ENCODE data around the gene SCAPER. TPM values are rescaled to one million over a fixed set of nuclear protein-coding genes. Genes with fewer than 3 reads are reported as not detected.
"Not testable (repeated sequence)": the region's sequence is repeated elsewhere in the genome, so short reads cannot be mapped to it uniquely, and the experiment has no call there.

Gene SCAPER
- total RNA-seq, 1 experiment from 2014 or later = 7.4 TPM

DNA sequence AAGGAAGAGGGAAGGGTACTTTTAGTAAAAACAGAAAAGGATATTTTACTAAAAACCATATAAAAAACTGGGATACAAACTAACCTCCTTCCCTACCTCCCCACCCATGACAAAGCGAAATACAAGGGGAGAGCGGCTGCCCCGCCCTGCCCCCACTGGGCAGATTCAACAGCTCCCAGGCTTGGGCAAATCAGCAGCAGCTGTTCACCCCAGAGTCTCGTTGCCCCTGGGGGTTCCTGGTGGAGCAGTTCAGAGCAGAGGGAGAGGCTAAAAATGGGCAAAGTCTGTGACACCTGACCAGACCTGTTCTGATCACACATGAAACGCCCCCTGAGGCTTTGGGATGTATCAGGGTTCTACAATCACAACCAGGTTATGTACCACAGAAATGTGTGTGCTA is 591.4 kb downstream of the SCAPER start:
- Histone ChIP-seq H3K27ac (ENCODE audit: insufficient read length, low read depth, low read length) (no peak overlapping the region), H3K27me3 (ENCODE audit: insufficient read depth, low read length) (no peaks in the 10 kb centered on the region), H3K56ac (ENCODE audit: insufficient read length, low read depth, low read length) (no peak overlapping the region), H2BK15ac (ENCODE audit: low read depth, low read length) (no peak overlapping the region), H3K79me2 (ENCODE audit: insufficient read depth, low read length) (no peaks in the 10 kb centered on the region), H3K9ac (ENCODE audit: extremely low read depth, insufficient read length, low read length) (no peak overlapping the region), H2BK12ac (ENCODE audit: insufficient read length, low read depth, low read length) (no peak overlapping the region), H4K8ac (replicated peaks; ENCODE audit: insufficient read length, low read depth, low read length) (no peak overlapping the region), H4K5ac (ENCODE audit: insufficient read length, low read depth, low read length) (no peak overlapping the region), H3K18ac (ENCODE audit: insufficient read length, low read depth, low read length) (no peak overlapping the region), H3K14ac (ENCODE audit: insufficient read depth, low read length) (no peak overlapping the region), H2AK5ac (ENCODE audit: insufficient read length, low read length) (no peak overlapping the region), H2BK5ac (ENCODE audit: insufficient read length, low read length) (no peak overlapping the region), H3K4me2 (ENCODE audit: insufficient read depth, insufficient read length, low read length) (no peak overlapping the region), H3T11ph (ENCODE audit: low read length) (no peak overlapping the region), H4K20me1 (ENCODE audit: control insufficient read depth, insufficient read depth, insufficient read length) (no peaks in the 10 kb centered on the region), H2AFZ (ENCODE audit: low read length) (no peak overlapping the region), H3K9me3 (ENCODE audit: control insufficient read depth, low read depth, low read length) (no peaks in the 10 kb centered on the region), H2BK120ac (ENCODE audit: low read depth, low read length, poor library complexity, severe bottlenecking) (no peak overlapping the region), H3K23me2 (ENCODE audit: insufficient read length, low read depth, low read length, poor library complexity, severe bottlenecking) (peaks cover 5% of the 10 kb centered on the region), H4K91ac (ENCODE audit: insufficient read length, low read depth, low read length) (no peak overlapping the region), H3K23ac (ENCODE audit: insufficient read length, low read depth, low read length) (no peak overlapping the region), H3K4ac (ENCODE audit: low read depth, low read length) (no peak overlapping the region), H3K79me1 (ENCODE audit: insufficient read depth, low read depth, low read length, poor library complexity, severe bottlenecking) (no peaks in the 10 kb centered on the region), H3K4me1 (ENCODE audit: insufficient read depth, low read length) (no peaks in the 10 kb centered on the region), H2BK20ac (ENCODE audit: low read depth, low read length, poor library complexity, severe bottlenecking) (no peak overlapping the region)
- WGBS (ENCODE audit: extremely low coverage, insufficient read length, low lambda C conversion rate) = no CpG with 5 or more reads among the region's 5 CpGs
- Mint-ChIP-seq H3K9me3 (peaks cover 0 to 3% of the 10 kb centered on the region in 2 experiments; a peak in 2 of 5 replicates), H3K27ac (no peak overlapping the region), H3K27me3 (ENCODE audit: low read depth) (peaks cover 21% of the 10 kb centered on the region), H3K4me3 (no peak overlapping the region), H3K36me3 (ENCODE audit: insufficient read depth in 1 of 3, low read depth in 3 of 3) (no peaks in the 10 kb centered on the region; a peak in 3 of 7 replicates), H3K4me1 (peaks cover 16 to 17% of the 10 kb centered on the region in 2 experiments)
- DNase-seq = no peak
- TF ChIP-seq, protein P1, sequence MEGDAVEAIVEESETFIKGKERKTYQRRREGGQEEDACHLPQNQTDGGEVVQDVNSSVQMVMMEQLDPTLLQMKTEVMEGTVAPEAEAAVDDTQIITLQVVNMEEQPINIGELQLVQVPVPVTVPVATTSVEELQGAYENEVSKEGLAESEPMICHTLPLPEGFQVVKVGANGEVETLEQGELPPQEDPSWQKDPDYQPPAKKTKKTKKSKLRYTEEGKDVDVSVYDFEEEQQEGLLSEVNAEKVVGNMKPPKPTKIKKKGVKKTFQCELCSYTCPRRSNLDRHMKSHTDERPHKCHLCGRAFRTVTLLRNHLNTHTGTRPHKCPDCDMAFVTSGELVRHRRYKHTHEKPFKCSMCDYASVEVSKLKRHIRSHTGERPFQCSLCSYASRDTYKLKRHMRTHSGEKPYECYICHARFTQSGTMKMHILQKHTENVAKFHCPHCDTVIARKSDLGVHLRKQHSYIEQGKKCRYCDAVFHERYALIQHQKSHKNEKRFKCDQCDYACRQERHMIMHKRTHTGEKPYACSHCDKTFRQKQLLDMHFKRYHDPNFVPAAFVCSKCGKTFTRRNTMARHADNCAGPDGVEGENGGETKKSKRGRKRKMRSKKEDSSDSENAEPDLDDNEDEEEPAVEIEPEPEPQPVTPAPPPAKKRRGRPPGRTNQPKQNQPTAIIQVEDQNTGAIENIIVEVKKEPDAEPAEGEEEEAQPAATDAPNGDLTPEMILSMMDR (conservative IDR thresholded peaks at IDR 0.05) = no peak

DNA sequence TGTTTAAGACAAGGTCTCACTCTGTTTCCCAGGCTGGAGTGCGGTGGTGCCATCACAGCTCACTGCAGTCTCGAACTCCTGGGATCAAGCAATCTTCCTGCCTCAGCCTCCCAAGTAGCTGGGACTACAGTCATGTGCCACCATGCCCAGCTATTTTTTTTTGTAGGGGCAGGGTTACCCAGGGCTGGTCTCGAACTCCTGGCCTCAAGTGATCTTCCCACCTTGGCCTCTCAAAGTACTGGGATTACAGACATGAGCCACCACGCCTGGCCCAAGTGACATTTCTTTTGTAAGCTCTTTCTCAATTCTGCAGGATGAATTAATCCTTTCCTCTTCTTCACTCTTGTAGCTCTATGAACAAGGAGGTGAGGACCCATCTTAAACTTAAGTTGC is 592.0 kb downstream of the SCAPER start:
- H4K91ac ChIP-seq (ENCODE audit: insufficient read length, low read depth, low read length); H2BK5ac ChIP-seq (ENCODE audit: insufficient read length, low read length); H4K20me1 ChIP-seq (ENCODE audit: control insufficient read depth, insufficient read depth, insufficient read length); H3K27ac Mint-ChIP-seq; H3K9me3 ChIP-seq (ENCODE audit: control insufficient read depth, low read depth, low read length); H2BK20ac ChIP-seq (ENCODE audit: low read depth, low read length, poor library complexity, severe bottlenecking); H4K8ac ChIP-seq (replicated peaks; ENCODE audit: insufficient read length, low read depth, low read length); H3K79me1 ChIP-seq (ENCODE audit: insufficient read depth, low read depth, low read length, poor library complexity, severe bottlenecking); H4K5ac ChIP-seq (ENCODE audit: insufficient read length, low read depth, low read length); H3K4ac ChIP-seq (ENCODE audit: low read depth, low read length); H2BK15ac ChIP-seq (ENCODE audit: low read depth, low read length); H3K79me2 ChIP-seq (ENCODE audit: insufficient read depth, low read length); H2BK120ac ChIP-seq (ENCODE audit: low read depth, low read length, poor library complexity, severe bottlenecking); H3K23me2 ChIP-seq (ENCODE audit: insufficient read length, low read depth, low read length, poor library complexity, severe bottlenecking); H3T11ph ChIP-seq (ENCODE audit: low read length); H3K9ac ChIP-seq (ENCODE audit: extremely low read depth, insufficient read length, low read length); H3K14ac ChIP-seq (ENCODE audit: insufficient read depth, low read length); H2AFZ ChIP-seq (ENCODE audit: low read length); H3K4me2 ChIP-seq (ENCODE audit: insufficient read depth, insufficient read length, low read length); H3K4me3 Mint-ChIP-seq; H3K9me3 Mint-ChIP-seq; H3K56ac ChIP-seq (ENCODE audit: insufficient read length, low read depth, low read length); H2BK12ac ChIP-seq (ENCODE audit: insufficient read length, low read depth, low read length); H3K27ac ChIP-seq (ENCODE audit: insufficient read length, low read depth, low read length); H3K36me3 Mint-ChIP-seq (ENCODE audit: insufficient read depth in 1 of 3, low read depth in 3 of 3); H3K27me3 ChIP-seq (ENCODE audit: insufficient read depth, low read length); H2AK5ac ChIP-seq (ENCODE audit: insufficient read length, low read length); H3K18ac ChIP-seq (ENCODE audit: insufficient read length, low read depth, low read length); H3K23ac ChIP-seq (ENCODE audit: insufficient read length, low read depth, low read length); H3K4me1 ChIP-seq (ENCODE audit: insufficient read depth, low read length); DNase-seq: not testable (repeated sequence)
- Mint-ChIP-seq H3K4me1 (peaks cover 16 to 17% of the 10 kb centered on the region in 2 experiments), H3K27me3 (ENCODE audit: low read depth) (peaks cover 21% of the 10 kb centered on the region)
- no CpG with 5 or more reads among the region's 4 CpGs for WGBS (ENCODE audit: extremely low coverage, insufficient read length, low lambda C conversion rate)

Data from H9 (cell line).